Neural cell (in vitro differentiated cells): ENCODE measurements around the gene TGFBRAP1.

Source experiments
- CTCF ChIP-seq: fragments of 450-650 bp; IDR thresholded peaks from 2 replicates; pipeline ENCODE4 v1.5.1; 2014; ENCODE audit warnings: antibody characterized with exemption, mild to moderate bottlenecking, moderate library complexity; ENCODE audit not compliant: poor library complexity, severe bottlenecking
- EP300 ChIP-seq: fragments of 450-650 bp; conservative IDR thresholded peaks from 2 replicates; pipeline ENCODE4 v1.6.1; 2014; ENCODE audit warnings: antibody characterized with exemption, mild to moderate bottlenecking, moderate library complexity; ENCODE audit not compliant: poor library complexity, severe bottlenecking
- EZH2 ChIP-seq: fragments of 200-600, 300-800 bp; shearing (Covaris generic), sonication (generic); IDR thresholded peaks from 2 replicates; pipeline ENCODE4 v1.6.1; 2014; ENCODE audit warnings: antibody characterized with exemption, low read length, borderline replicate concordance, mild to moderate bottlenecking; ENCODE audit not compliant: insufficient read depth, poor library complexity, severe bottlenecking
- MXI1 ChIP-seq: fragments of 450-650 bp; conservative IDR thresholded peaks from 2 replicates; pipeline ENCODE4 v1.6.1; 2014; ENCODE audit warnings: antibody characterized with exemption, mild to moderate bottlenecking; ENCODE audit not compliant: poor library complexity, severe bottlenecking
- POLR2AphosphoS5 ChIP-seq: IDR thresholded peaks from 2 replicates; pipeline ENCODE4 v1.6.1; 2012
- RAD21 ChIP-seq: fragments of 450-650 bp; conservative IDR thresholded peaks from 2 replicates; pipeline ENCODE4 v1.6.1; 2014; ENCODE audit warnings: antibody characterized with exemption, mild to moderate bottlenecking, moderate library complexity
- SMC3 ChIP-seq: fragments of 450-650 bp; conservative IDR thresholded peaks from 2 replicates; pipeline ENCODE4 v1.6.1; 2014; ENCODE audit warnings: antibody characterized with exemption, mild to moderate bottlenecking, moderate library complexity; ENCODE audit not compliant: poor library complexity
- TAF1 ChIP-seq: IDR thresholded peaks from 2 replicates; pipeline ENCODE4 v1.6.1; 2012; ENCODE audit warnings: low read depth
- TF ChIP-seq, protein P1 (sequence below): IDR thresholded peaks from 2 replicates; pipeline ENCODE4 v1.6.1; 2012; ENCODE audit warnings: borderline replicate concordance

DNA sequence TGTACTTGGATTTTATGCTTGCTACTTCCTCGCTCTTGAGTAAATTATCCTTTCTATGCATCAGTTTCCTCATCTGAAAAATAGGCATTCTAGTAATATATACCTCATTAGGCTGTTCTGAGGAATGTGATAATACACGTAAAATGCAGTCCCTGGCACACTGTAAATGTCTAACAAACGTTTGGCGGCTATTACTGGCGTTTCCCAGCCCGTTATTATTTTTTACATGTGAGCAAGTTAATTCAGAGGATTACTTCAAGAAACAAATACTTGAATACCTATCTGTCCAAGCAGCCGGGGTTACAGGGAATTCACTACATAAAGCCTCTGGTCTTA, 7.2 kb upstream of the TGFBRAP1 start:
- TF ChIP-seq MXI1: no peak
- no peak for TF ChIP-seq SMC3
- TF ChIP-seq CTCF: no peak
- no peak for TF ChIP-seq EZH2
- no peak for TF ChIP-seq RAD21
- no peak for TF ChIP-seq POLR2AphosphoS5
- no peak for TF ChIP-seq EP300
- TF ChIP-seq TAF1: no peak
- TF ChIP-seq, protein P1, sequence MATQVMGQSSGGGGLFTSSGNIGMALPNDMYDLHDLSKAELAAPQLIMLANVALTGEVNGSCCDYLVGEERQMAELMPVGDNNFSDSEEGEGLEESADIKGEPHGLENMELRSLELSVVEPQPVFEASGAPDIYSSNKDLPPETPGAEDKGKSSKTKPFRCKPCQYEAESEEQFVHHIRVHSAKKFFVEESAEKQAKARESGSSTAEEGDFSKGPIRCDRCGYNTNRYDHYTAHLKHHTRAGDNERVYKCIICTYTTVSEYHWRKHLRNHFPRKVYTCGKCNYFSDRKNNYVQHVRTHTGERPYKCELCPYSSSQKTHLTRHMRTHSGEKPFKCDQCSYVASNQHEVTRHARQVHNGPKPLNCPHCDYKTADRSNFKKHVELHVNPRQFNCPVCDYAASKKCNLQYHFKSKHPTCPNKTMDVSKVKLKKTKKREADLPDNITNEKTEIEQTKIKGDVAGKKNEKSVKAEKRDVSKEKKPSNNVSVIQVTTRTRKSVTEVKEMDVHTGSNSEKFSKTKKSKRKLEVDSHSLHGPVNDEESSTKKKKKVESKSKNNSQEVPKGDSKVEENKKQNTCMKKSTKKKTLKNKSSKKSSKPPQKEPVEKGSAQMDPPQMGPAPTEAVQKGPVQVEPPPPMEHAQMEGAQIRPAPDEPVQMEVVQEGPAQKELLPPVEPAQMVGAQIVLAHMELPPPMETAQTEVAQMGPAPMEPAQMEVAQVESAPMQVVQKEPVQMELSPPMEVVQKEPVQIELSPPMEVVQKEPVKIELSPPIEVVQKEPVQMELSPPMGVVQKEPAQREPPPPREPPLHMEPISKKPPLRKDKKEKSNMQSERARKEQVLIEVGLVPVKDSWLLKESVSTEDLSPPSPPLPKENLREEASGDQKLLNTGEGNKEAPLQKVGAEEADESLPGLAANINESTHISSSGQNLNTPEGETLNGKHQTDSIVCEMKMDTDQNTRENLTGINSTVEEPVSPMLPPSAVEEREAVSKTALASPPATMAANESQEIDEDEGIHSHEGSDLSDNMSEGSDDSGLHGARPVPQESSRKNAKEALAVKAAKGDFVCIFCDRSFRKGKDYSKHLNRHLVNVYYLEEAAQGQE: no peak
